VCaP (cell line): ENCODE results near the gene HOXD8.

Experiments
- H3K27ac ChIP-seq: fragments of 450-650 bp; 2 replicates; pipeline ENCODE4 v1.5.1; 2017
- CTCF ChIP-seq: fragments of 450-650 bp; conservative IDR thresholded peaks from 2 replicates; pipeline ENCODE4 v1.5.1; 2017; ENCODE audit warnings: mild to moderate bottlenecking, moderate library complexity

Gene HOXD8

GRCh38 chr2:176106581-176107539 is 22.6 kb upstream of the HOXD8 start, which contains the start of gene HOXD11:
TSS of gene HOXD11 (plus strand) at chr2:176107280. CDS start at chr2:176107356, 76 bp downstream.
- peak; percentile 6; the same call in 1 of the 2 replicates for TF ChIP-seq CTCF
- no peak within 1 kb of the TSS for H3K27ac ChIP-seq

- H3K27ac ChIP-seq = no peak overlapping the region
- TF ChIP-seq CTCF = no peak
Measured at GRCh38 chr2:176107731-176108181, 21.7 kb upstream of the HOXD8 start.

- TF ChIP-seq CTCF = no peak
- H3K27ac ChIP-seq = no peak overlapping the region
Measured at GRCh38 chr2:176109192-176109901, 20.2 kb upstream of the HOXD8 start.

GRCh38 chr2:176109946-176110345 is 19.6 kb upstream of the HOXD8 start:
- no peak overlapping the region for H3K27ac ChIP-seq
- TF ChIP-seq CTCF = no peak

- no peak for TF ChIP-seq CTCF
Measured at GRCh38 chr2:176110415-176111308, 18.8 kb upstream of the HOXD8 start.

GRCh38 chr2:176111309-176111663 is 18.2 kb upstream of the HOXD8 start:
- TF ChIP-seq CTCF = peak; percentile 94

More at GRCh38 chr2:176110415-176111308, 18.8 kb upstream of the HOXD8 start:
- no peak overlapping the region for H3K27ac ChIP-seq

More at GRCh38 chr2:176111309-176111663, 18.2 kb upstream of the HOXD8 start:
- no peak overlapping the region for H3K27ac ChIP-seq
